ENCODE data around the gene SLC9A9.

Gene SLC9A9

GRCh38 chr3:143563786-143564185 is 284.5 kb downstream of the SLC9A9 start:
- TF ChIP-seq CTCF (IDR thresholded peaks at IDR 0.05; ENCODE audit: control insufficient read depth, insufficient read depth, low read depth, low read length, missing control alignments) = no peak
- H3K4me3 ChIP-seq (ENCODE audit: control insufficient read depth, low read depth, low read length) = no peak overlapping the region
- no peak for DNase-seq (ENCODE audit: low read depth)

- TF ChIP-seq CTCF (IDR thresholded peaks at IDR 0.05; ENCODE audit: control insufficient read depth, insufficient read depth, low read depth, low read length, missing control alignments) = no peak
- H3K4me3 ChIP-seq (ENCODE audit: control insufficient read depth, low read depth, low read length) = no peak overlapping the region
- no peak for DNase-seq (ENCODE audit: low read depth)
These were observed 285.5 kb downstream of the SLC9A9 start for GRCh38 chr3:143562789-143563188.

- H3K4me3 ChIP-seq (ENCODE audit: control insufficient read depth, low read depth, low read length) = no peak overlapping the region
- no peak for DNase-seq (ENCODE audit: low read depth)
- no peak for TF ChIP-seq CTCF (IDR thresholded peaks at IDR 0.05; ENCODE audit: control insufficient read depth, insufficient read depth, low read depth, low read length, missing control alignments)
These were observed 289.0 kb downstream of the SLC9A9 start for GRCh38 chr3:143559296-143559695.

- DNase-seq (ENCODE audit: low read depth) = no peak
- H3K4me3 ChIP-seq (ENCODE audit: control insufficient read depth, low read depth, low read length) = no peak overlapping the region
- TF ChIP-seq CTCF (IDR thresholded peaks at IDR 0.05; ENCODE audit: control insufficient read depth, insufficient read depth, low read depth, low read length, missing control alignments) = no peak
These were observed 295.4 kb downstream of the SLC9A9 start for GRCh38 chr3:143552851-143553250.

GRCh38 chr3:143551761-143552160 is 296.5 kb downstream of the SLC9A9 start:
- no peak for TF ChIP-seq CTCF (IDR thresholded peaks at IDR 0.05; ENCODE audit: control insufficient read depth, insufficient read depth, low read depth, low read length, missing control alignments)
- H3K4me3 ChIP-seq (ENCODE audit: control insufficient read depth, low read depth, low read length) = no peak overlapping the region
- DNase-seq (ENCODE audit: low read depth) = no peak

DNA sequence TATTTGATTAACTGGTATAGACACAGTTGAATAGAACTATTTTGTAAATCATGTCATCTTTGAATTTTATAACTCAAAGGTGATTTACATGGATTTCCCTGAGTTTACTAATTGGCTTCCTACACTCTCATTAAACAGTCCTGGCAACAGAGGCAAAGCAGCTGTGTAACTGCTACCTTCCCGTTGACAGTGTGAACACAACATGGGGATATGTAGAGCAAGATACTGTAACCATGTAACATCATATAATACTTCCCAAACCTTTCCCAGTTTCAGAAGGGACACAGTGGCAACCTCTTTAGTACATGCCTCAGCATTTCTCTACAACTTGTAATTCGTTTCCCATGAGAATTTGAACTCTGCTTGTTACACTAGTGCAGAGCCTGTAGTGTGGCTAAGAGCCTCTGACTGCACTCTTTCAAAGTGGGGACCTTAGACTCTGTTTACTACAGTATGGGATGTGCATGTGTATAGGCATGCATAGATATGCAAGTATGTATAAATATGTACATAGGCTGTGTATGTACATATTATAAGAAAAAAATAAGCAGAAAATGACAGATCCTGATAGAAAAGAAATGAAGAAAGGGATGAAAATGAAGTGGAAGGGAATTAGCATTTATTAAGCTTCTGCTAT is 299.3 kb downstream of the SLC9A9 start:
- no peak for DNase-seq (ENCODE audit: low read depth)
- no peak for TF ChIP-seq CTCF (IDR thresholded peaks at IDR 0.05; ENCODE audit: control insufficient read depth, insufficient read depth, low read depth, low read length, missing control alignments)
- H3K4me3 ChIP-seq (ENCODE audit: control insufficient read depth, low read depth, low read length) = no peak overlapping the region

GRCh38 chr3:143548393-143548792 is 299.9 kb downstream of the SLC9A9 start:
- no peak for TF ChIP-seq CTCF (IDR thresholded peaks at IDR 0.05; ENCODE audit: control insufficient read depth, insufficient read depth, low read depth, low read length, missing control alignments)

More at GRCh38 chr3:143548393-143548792, 299.9 kb downstream of the SLC9A9 start:
- H3K4me3 ChIP-seq (ENCODE audit: control insufficient read depth, low read depth, low read length) = no peak overlapping the region
- DNase-seq (ENCODE audit: low read depth) = no peak

Data from AG09309 (cell line).